ENCODE results near the gene RASAL2. TPM values are rescaled to one million over a fixed set of nuclear protein-coding genes. Genes with fewer than 3 reads are reported as not detected.

The RASAL2 gene
- total and polyA plus RNA-seq, 2 of the 4 experiments (the other 2 are of a cell fraction): 13.1 to 20.6 TPM

GRCh38 chr1:178360421-178360820, 266.5 kb downstream of the RASAL2 start:
- POLR2A ChIA-PET (ENCODE audit: unreplicated experiment): no interaction called here
- Histone ChIP-seq H3K27me3 (ENCODE audit: control insufficient read depth, insufficient read depth, low read length) (no peaks in the 10 kb centered on the region), H2BK120ac (ENCODE audit: low read depth, low read length) (no peak overlapping the region), H3K27ac (ENCODE audit: insufficient read depth, low read length) (no peak overlapping the region), H4K20me1 (ENCODE audit: insufficient read depth, low read length) (no peaks in the 10 kb centered on the region), H2AK5ac (ENCODE audit: low read depth, low read length) (no peak overlapping the region), H3K9ac (ENCODE audit: low read depth, low read length) (no peak overlapping the region), H3K56ac (ENCODE audit: extremely low read depth, insufficient read depth, low read length) (no peak overlapping the region), H3K23ac (ENCODE audit: low read depth, low read length) (no peak overlapping the region), H4K8ac (ENCODE audit: low read depth in 2 of 2, low read length in 2 of 2) (no peak overlapping the region), H3K4ac (ENCODE audit: low read depth, low read length) (no peak overlapping the region), H2AK9ac (replicated peaks; ENCODE audit: low read depth, low read length, poor library complexity) (no peak overlapping the region), H2BK5ac (ENCODE audit: low read depth, low read length, poor library complexity, severe bottlenecking) (no peak overlapping the region), H3K79me1 (ENCODE audit: low read depth in 1 of 2, low read length in 2 of 2) (peaks cover 18 to 21% of the 10 kb centered on the region in 2 experiments), H2BK15ac (ENCODE audit: low read depth, low read length) (no peak overlapping the region), H4K91ac (ENCODE audit: insufficient read depth, low read depth, low read length) (no peak overlapping the region), H3K4me1 (ENCODE audit: control insufficient read depth, insufficient read depth, low read length) (peaks cover 3% of the 10 kb centered on the region; the same call in 1 of the 2 replicates), H3K4me3 (ENCODE audit: insufficient read depth, low read depth, low read length) (no peak overlapping the region), H3K9me1 (ENCODE audit: insufficient read depth, low read length) (no peaks in the 10 kb centered on the region), H4K5ac (ENCODE audit: low read depth, low read length) (no peak overlapping the region; the same call in 1 of the 2 replicates), H3K18ac (ENCODE audit: low read depth, low read length) (peak overlapping the region; percentile 6; the same call in 1 of the 2 replicates), H2AFZ (replicated peaks; ENCODE audit: low read length, poor library complexity) (no peak overlapping the region), H3K14ac (replicated peaks; ENCODE audit: low read depth, low read length) (peak overlapping the region; percentile 9), H3K9me3 (ENCODE audit: control insufficient read depth, insufficient read depth, low read length) (no peaks in the 10 kb centered on the region), H2BK20ac (ENCODE audit: low read depth, low read length) (no peak overlapping the region), H3K4me2 (ENCODE audit: low read depth, low read length) (no peak overlapping the region), H3K36me3 (ENCODE audit: control insufficient read depth, insufficient read depth, low read length) (no peaks in the 10 kb centered on the region)
- in situ Hi-C loops (cut with MboI; ENCODE audit: low sequenced_read_pairs) (no loop called here), intact Hi-C loops (cut with micrococcal nuclease) (no loop called here), dilution Hi-C loops (cut with HindIII; ENCODE audit: low sequenced_read_pairs, unreplicated experiment) (no loop called here)
- no TSS peak for BruUV-seq (replicated peaks)
- no peak for DNase-seq
- 80% methylated on average over 1 of the region's 4 CpGs; no CpG with 5 or more reads in 1 of the 2 experiments for WGBS, 2 experiments (ENCODE audit: extremely low coverage in 2 of 2, insufficient read length in 1 of 2)
- CTCF ChIA-PET: no interaction called here
- TF ChIP-seq RFX5 (IDR thresholded peaks at IDR 0.05; ENCODE audit: low read depth, low read length) (no peak), FOS (IDR thresholded peaks at IDR 0.05; ENCODE audit: low read depth, low read length) (no peak)
- ATAC-seq (ENCODE audit: low read depth): no peak
